Activated CD8-positive, alpha-beta memory T cell treated with anti-CD3 and anti-CD28 coated beads for 1 hour (primary cell): ENCODE measurements around the gene CARD11.

Experiments
- DNase-seq, 2 donors: peaks; one replicate each; pipeline ENCODE4 v3.0.0-alpha.2; 2020; ENCODE audit warnings: low read depth in 1 of 2; ENCODE audit errors: extremely low read depth in 1 of 2

The CARD11 gene

GRCh38 chr7:2859952-2860351 lies 183.7 kb downstream of the CARD11 start:
- no peak for DNase-seq

GRCh38 chr7:2858621-2859020 lies 185.0 kb downstream of the CARD11 start:
- no peak for DNase-seq

- DNase-seq: no peak
Measured at GRCh38 chr7:2856388-2857169, 187.1 kb downstream of the CARD11 start.
